Measurements from ENCODE around the gene MXRA7.
A peak's percentile ranks its signal among the peaks of the same experiment; 100 is the strongest.
"Not testable (repeated sequence)": the region's sequence is repeated elsewhere in the genome, so short reads cannot be mapped to it uniquely, and the experiment has no call there.

MXRA7 gene

GRCh38 chr17:76713765-76714164, 3.0 kb upstream of the MXRA7 start:
- no peak overlapping the region for H3K4me3 ChIP-seq (replicated peaks; ENCODE audit: low read depth, low read length)
- TF ChIP-seq CTCF (IDR thresholded peaks at IDR 0.05; ENCODE audit: low read length, missing control alignments) = no peak
- no peak for DNase-seq (ENCODE audit: low read depth)

- DNase-seq (ENCODE audit: low read depth); H3K4me3 ChIP-seq (replicated peaks; ENCODE audit: low read depth, low read length): not testable (repeated sequence)
These were observed 1.6 kb upstream of the MXRA7 start for GRCh38 chr17:76712321-76712720.

- peak overlapping the region; percentile 67 for H3K4me3 ChIP-seq (replicated peaks; ENCODE audit: low read depth, low read length)
- not testable (repeated sequence) for DNase-seq (ENCODE audit: low read depth)
These were observed 558 bp downstream of the MXRA7 start for GRCh38 chr17:76709951-76710862.

- peak; percentile 95 for DNase-seq (ENCODE audit: low read depth)
- no peak for TF ChIP-seq CTCF (IDR thresholded peaks at IDR 0.05; ENCODE audit: low read length, missing control alignments)
- H3K4me3 ChIP-seq (replicated peaks; ENCODE audit: low read depth, low read length) = peak overlapping the region; percentile 67
These were observed 1.5 kb downstream of the MXRA7 start for GRCh38 chr17:76709077-76709950.

- peak overlapping the region; percentile 67 for H3K4me3 ChIP-seq (replicated peaks; ENCODE audit: low read depth, low read length)
- no peak for DNase-seq (ENCODE audit: low read depth)
- peak; percentile 44 for TF ChIP-seq CTCF (IDR thresholded peaks at IDR 0.05; ENCODE audit: low read length, missing control alignments)
These were observed 2.6 kb downstream of the MXRA7 start for GRCh38 chr17:76707985-76708807.

GRCh38 chr17:76706817-76707216, 3.9 kb downstream of the MXRA7 start:
- DNase-seq (ENCODE audit: low read depth) = no peak
- no peak for TF ChIP-seq CTCF (IDR thresholded peaks at IDR 0.05; ENCODE audit: low read length, missing control alignments)
- no peak overlapping the region for H3K4me3 ChIP-seq (replicated peaks; ENCODE audit: low read depth, low read length)

- no peak for DNase-seq (ENCODE audit: low read depth)
- no peak for TF ChIP-seq CTCF (IDR thresholded peaks at IDR 0.05; ENCODE audit: low read length, missing control alignments)
- H3K4me3 ChIP-seq (replicated peaks; ENCODE audit: low read depth, low read length) = no peak overlapping the region
These were observed 6.0 kb downstream of the MXRA7 start for GRCh38 chr17:76704805-76705204.

Data from fibroblast of pulmonary artery (primary cell).